Measurements from ENCODE around the gene RAPGEF4.

DNA sequence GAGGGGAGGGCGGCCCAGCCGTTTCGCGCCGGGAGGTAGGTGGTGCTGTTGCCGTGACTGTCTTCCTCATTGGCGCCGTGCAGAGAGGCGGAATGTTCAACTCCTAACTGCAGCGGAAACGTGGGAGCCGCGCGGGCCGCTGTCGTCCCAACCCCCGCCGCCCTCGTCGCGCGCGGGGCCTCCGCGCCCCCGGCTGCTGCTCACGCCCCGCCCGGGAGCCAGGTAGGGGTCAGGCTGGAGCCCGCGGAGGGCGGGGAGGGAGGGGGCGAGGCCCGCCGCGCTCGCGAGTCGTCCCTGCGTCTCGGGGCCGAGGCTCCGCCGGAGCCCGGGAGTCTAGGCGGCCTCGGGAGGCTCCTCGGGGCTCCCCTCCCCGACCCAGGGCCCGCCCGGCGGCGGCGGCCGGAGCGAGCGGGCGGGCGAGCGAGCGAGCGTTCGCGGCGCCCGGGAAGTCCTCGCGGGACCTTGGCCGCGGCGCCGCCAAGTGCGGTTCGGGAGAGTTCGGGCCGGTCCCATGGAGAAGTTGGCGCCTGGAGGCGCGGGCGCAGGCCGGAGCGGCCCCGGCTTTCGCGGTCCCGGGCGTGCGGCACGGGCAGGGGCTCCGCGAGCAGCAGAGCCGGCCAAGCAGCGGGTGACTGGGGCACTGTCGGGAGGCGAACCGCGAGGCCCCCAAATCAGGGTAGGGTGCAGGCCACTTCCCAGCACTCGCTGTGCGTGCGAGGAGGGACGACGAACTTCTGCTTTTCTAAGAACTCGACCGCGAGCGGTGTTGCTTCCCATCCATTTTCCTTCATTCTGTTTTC lies 340.3 kb downstream of the RAPGEF4 start, which contains the start of gene MAP3K20:
- TF ChIP-seq CTCF (IDR thresholded peaks at IDR 0.05 in 4 of 5, conservative IDR thresholded peaks at IDR 0.05 in 1 of 5): peak; percentile 31 to 72 (median 63)
- peak; percentile 84 to 95 for TF ChIP-seq POLR2A (IDR thresholded peaks at IDR 0.05)
